ENCODE data around the gene FKBP5.

The FKBP5 gene

GRCh38 chr6:35557239-35557638 lies 131.5 kb downstream of the FKBP5 start:
- Histone ChIP-seq H3K4me3 (ENCODE audit: low read depth, low read length, poor library complexity, severe bottlenecking) (no peak overlapping the region), H3K79me2 (ENCODE audit: insufficient read depth, low read length) (no peaks in the 10 kb centered on the region), H3F3A (ENCODE audit: insufficient read depth, low read length) (no peaks in the 10 kb centered on the region), H3K27me3 (ENCODE audit: insufficient read depth, low read length) (peaks cover 3% of the 10 kb centered on the region; the same call in 1 of the 2 replicates), H3K9me3 (ENCODE audit: low read length) (no peaks in the 10 kb centered on the region), H2AFZ (ENCODE audit: low read length) (no peak overlapping the region), H3K27ac (ENCODE audit: low read depth, low read length, poor library complexity, severe bottlenecking) (no peak overlapping the region), H3K9me2 (ENCODE audit: low read depth, low read length) (no peaks in the 10 kb centered on the region), H3K4me1 (ENCODE audit: insufficient read depth, low read length, severe bottlenecking) (no peaks in the 10 kb centered on the region), H3K4me2 (ENCODE audit: low read length) (no peak overlapping the region), H4K20me1 (ENCODE audit: insufficient read depth, low read length) (no peaks in the 10 kb centered on the region), H3K36me3 (ENCODE audit: insufficient read depth, low read length) (no peaks in the 10 kb centered on the region), H3K9ac (ENCODE audit: low read length) (no peak overlapping the region)
- TF ChIP-seq EZH2 (IDR thresholded peaks at IDR 0.05; ENCODE audit: borderline replicate concordance, low read length) (no peak), CTCF (IDR thresholded peaks at IDR 0.05; ENCODE audit: low read length) (no peak)

GRCh38 chr6:35554811-35555210 lies 133.9 kb downstream of the FKBP5 start:
- Histone ChIP-seq H3K9me3 (ENCODE audit: low read length) (peaks cover 8% of the 10 kb centered on the region), H3K9ac (ENCODE audit: low read length) (no peak overlapping the region), H3K36me3 (ENCODE audit: insufficient read depth, low read length) (no peaks in the 10 kb centered on the region; the same call in 1 of the 2 replicates), H2AFZ (ENCODE audit: low read length) (no peak overlapping the region), H3K4me1 (ENCODE audit: insufficient read depth, low read length, severe bottlenecking) (no peaks in the 10 kb centered on the region), H3K4me2 (ENCODE audit: low read length) (no peak overlapping the region), H3K4me3 (ENCODE audit: low read depth, low read length, poor library complexity, severe bottlenecking) (no peak overlapping the region), H3K27ac (ENCODE audit: low read depth, low read length, poor library complexity, severe bottlenecking) (no peak overlapping the region), H4K20me1 (ENCODE audit: insufficient read depth, low read length) (no peaks in the 10 kb centered on the region), H3K79me2 (ENCODE audit: insufficient read depth, low read length) (no peaks in the 10 kb centered on the region), H3K27me3 (ENCODE audit: insufficient read depth, low read length) (peaks cover 3% of the 10 kb centered on the region; the same call in 1 of the 2 replicates), H3F3A (ENCODE audit: insufficient read depth, low read length) (no peaks in the 10 kb centered on the region), H3K9me2 (ENCODE audit: low read depth, low read length) (no peaks in the 10 kb centered on the region)
- TF ChIP-seq CTCF (IDR thresholded peaks at IDR 0.05; ENCODE audit: low read length): no peak

- Histone ChIP-seq H3K36me3 (ENCODE audit: insufficient read depth, low read length) (no peaks in the 10 kb centered on the region; the same call in 1 of the 2 replicates), H3K9me2 (ENCODE audit: low read depth, low read length) (no peaks in the 10 kb centered on the region), H3F3A (ENCODE audit: insufficient read depth, low read length) (no peaks in the 10 kb centered on the region), H3K4me2 (ENCODE audit: low read length) (no peak overlapping the region), H3K27me3 (ENCODE audit: insufficient read depth, low read length) (peaks cover 3% of the 10 kb centered on the region; the same call in 1 of the 2 replicates), H3K4me1 (ENCODE audit: insufficient read depth, low read length, severe bottlenecking) (no peaks in the 10 kb centered on the region), H3K4me3 (ENCODE audit: low read depth, low read length, poor library complexity, severe bottlenecking) (no peak overlapping the region), H3K9ac (ENCODE audit: low read length) (no peak overlapping the region), H3K79me2 (ENCODE audit: insufficient read depth, low read length) (no peaks in the 10 kb centered on the region), H4K20me1 (ENCODE audit: insufficient read depth, low read length) (no peaks in the 10 kb centered on the region), H3K9me3 (ENCODE audit: low read length) (peaks cover 11% of the 10 kb centered on the region), H2AFZ (ENCODE audit: low read length) (no peak overlapping the region), H3K27ac (ENCODE audit: low read depth, low read length, poor library complexity, severe bottlenecking) (no peak overlapping the region)
- TF ChIP-seq CTCF (IDR thresholded peaks at IDR 0.05; ENCODE audit: low read length) (no peak), EZH2 (IDR thresholded peaks at IDR 0.05; ENCODE audit: borderline replicate concordance, low read length) (no peak)
Measured at GRCh38 chr6:35553315-35553714, 135.4 kb downstream of the FKBP5 start.

Data from OCI-LY1 (cell line).